Prostate gland (tissue), 2 donors: ENCODE measurements around the gene CLASP2.

Source experiments
- POLR2A ChIP-seq: fragments of 450-650 bp; IDR thresholded peaks from one replicate; pipeline ENCODE4 v1.6.1; 2016; ENCODE audit warnings: antibody characterized with exemption, mild to moderate bottlenecking
- POLR2AphosphoS5 ChIP-seq: sonication (generic); formaldehyde crosslinking; IDR thresholded peaks from one replicate; pipeline ENCODE4 v1.6.1; 2017; ENCODE audit warnings: antibody characterized with exemption
- TF ChIP-seq, protein P1 (sequence below), 4 experiments: fragments of 200-600 bp in 2 of 4; fragments of 450-650 bp in 2 of 4; sonication (generic) in 2 of 4; IDR thresholded peaks; 1 replicate in 3 of 4; 2 replicates in 1 of 4; pipeline ENCODE4 v1.5.1; 2016 to 2019; ENCODE audit warnings: antibody characterized with exemption in 4 of 4, mild to moderate bottlenecking in 2 of 4, moderate library complexity in 2 of 4

DNA sequence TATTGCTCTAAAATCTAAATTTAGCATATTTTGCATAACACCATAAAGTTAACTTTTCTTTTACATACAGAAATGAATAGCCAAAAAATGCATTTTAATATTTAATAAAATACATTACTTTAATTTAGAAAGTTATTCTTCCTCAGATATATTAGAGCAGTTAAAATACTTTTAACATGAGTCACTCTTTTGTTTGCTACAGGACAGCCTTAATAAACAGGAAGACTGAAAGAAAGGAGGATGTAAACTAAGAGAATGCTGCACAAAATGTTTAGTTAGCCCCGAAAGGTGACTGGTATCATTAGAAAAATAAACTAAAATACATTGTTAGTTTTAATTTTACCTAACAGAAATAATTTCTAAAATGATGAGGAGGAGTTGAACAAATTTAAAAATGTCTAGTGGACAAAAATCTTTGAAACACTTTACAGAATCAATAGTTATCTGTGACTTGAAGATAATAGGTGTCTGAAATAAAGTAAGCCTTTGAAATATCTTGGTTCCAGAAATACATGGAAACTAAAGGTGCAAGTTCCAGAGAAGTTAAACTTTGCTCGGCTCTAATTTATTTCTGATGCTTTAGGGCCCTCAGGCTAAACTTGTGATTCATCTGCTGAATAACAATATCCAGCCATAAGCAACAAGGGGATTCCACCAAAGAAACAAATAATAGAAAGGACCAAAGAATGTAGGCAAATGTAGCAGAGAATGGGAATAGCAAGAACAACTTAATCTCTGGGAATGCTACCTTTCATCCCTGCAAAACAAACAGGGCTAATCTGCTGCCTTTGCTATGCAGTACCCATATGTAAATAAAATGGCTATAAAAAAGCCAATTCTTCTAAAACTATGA, 139.5 kb downstream of the CLASP2 start:
- TF ChIP-seq POLR2A (no peak), POLR2AphosphoS5 (no peak)
- TF ChIP-seq, protein P1, sequence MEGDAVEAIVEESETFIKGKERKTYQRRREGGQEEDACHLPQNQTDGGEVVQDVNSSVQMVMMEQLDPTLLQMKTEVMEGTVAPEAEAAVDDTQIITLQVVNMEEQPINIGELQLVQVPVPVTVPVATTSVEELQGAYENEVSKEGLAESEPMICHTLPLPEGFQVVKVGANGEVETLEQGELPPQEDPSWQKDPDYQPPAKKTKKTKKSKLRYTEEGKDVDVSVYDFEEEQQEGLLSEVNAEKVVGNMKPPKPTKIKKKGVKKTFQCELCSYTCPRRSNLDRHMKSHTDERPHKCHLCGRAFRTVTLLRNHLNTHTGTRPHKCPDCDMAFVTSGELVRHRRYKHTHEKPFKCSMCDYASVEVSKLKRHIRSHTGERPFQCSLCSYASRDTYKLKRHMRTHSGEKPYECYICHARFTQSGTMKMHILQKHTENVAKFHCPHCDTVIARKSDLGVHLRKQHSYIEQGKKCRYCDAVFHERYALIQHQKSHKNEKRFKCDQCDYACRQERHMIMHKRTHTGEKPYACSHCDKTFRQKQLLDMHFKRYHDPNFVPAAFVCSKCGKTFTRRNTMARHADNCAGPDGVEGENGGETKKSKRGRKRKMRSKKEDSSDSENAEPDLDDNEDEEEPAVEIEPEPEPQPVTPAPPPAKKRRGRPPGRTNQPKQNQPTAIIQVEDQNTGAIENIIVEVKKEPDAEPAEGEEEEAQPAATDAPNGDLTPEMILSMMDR (IDR thresholded peaks at IDR 0.05), result no peak
